Measurements from ENCODE around the gene C6orf52.

The C6orf52 gene

DNA sequence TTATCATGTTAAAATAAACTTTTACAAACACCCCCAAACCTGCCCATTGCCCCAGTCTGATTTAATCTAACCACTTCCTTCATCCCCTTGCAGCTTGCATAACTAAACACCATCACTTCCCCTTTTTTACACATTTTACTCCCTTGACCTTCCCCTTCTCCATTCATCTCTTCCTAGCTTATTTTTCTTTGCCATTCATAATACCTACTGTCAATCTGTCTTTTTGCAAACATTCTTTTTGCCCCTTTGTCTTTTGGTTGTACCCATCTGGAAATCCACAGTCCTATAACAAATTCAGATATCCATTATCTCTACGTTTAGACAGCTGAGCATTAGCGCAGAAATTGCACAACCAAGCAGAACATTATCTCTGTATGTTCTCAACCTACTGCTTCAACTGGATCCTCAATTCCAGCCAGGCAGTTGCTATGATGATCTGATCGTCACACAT is 51.2 kb downstream of the C6orf52 start:
- DNase-seq, result no peak

DNA sequence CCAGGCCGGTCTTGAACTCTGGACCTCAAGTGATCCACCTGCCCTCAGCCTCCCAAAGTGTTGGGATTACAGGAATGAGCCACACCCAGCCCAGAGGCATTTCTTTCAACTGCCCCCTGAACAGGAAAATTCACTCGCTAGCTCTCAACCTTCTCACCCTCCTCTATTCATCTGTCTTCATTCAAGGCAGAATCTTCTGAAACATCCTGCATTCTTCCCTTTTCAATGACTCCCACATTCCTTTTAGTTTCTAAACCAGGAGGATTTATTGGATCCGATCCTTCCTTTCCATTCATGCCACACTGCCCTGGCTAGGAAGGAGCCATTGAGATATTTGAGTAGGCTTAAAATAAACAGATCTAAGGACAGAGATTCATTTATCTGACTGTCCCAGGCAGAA is 52.9 kb downstream of the C6orf52 start:
- no peak for DNase-seq

DNA sequence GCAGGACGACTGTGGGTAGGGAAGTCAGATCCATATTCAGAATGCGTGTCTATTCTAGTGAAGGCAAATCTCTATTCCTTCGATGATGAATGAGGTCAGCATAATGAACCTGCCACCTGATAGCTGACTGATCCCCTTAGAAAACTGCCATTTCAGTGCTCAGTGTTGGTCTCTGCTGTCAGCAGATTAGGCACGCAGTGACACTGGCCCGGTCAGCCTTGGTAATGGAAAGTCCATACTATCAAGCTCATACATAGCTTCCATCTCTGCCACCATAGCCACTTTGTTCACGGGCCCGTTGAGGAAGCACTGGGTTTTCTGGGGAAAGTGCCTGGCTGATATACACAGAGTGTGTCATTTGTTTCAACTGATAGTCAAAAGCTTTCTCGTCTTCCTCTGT is 54.0 kb downstream of the C6orf52 start:
- no peak for DNase-seq

DNA sequence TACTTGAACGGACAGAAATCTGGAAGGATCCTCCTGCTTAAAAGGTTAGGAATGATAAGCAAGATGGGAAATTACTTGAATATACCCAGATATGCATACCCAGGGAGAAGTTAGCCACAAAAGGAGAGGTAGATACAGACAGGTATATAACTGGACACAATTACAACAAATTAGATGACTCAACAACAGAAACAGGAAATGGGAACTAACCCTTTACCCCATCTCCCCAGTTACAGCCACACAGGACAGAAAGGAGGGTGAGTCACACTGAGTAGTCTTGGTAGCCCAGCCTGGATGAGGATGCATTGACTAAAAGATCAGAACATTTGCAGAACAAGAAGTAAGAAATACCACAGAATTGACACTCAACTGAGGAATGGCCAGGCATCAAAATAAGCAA is 61.2 kb downstream of the C6orf52 start:
- peak; percentile 89 for DNase-seq

DNA sequence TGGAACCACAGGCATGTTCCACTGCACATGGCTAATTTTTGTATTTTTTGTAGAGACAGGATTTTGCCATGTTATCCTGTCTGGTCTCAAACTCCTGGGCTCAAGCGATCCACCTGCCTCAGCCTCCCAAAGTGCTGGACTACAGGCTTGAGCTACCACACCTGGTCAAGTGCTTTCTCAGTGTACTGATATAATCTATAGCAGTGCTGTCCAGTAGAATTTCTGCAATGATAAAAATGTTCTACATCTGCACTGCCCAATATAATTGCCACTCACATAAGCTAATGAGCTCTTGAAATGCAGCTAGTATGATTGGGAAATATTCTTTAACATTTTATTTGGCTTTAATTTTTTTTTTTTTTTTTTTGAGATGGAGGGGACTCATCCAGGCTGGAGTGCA is 64.2 kb downstream of the C6orf52 start:
- no peak for DNase-seq

DNA sequence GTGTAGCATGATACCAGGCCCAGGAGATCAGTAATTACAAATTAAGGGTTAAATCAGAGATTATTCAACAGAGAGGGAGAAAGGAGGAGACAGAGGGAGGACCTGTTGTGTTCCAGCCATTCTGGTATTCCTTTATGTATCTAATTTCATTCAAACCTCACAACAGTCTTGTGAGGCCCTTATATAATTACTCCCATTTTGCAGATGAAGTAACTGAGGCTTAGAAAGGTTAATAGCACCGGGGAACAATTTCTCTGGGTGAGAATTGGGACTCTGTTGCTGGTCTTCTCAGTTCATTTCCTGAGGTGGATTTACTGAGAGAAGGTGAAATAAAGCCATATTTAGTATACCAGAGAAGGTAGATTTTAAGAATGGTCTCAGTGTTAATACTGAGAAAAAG is 66.6 kb downstream of the C6orf52 start:
- no peak for DNase-seq

DNA sequence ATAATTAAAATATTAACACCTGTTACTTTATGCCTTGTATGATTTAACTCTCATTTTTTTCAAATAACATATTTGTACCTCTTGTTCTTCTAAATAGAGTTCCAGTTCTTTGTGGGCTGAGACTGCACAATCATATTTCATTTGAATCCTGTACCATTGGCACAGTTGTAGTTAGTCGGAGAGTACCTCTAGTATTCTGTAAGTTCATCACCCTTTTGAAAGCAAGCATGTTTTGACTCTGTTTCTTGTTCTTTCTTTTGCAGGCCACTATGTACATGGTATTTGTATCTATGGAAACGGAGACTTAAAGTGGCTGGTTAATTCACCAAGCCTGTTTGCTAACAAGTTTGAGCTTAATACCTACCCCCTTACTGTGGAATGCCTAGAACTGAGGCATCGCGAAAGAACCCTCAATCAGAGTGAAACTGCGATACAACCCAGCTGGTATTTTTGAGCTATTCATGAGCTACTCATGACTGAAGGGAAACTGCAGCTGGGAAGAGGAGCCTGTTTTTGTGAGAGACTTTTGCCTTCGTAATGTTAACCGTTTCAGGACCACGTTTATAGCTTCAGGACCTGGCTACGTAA is 68.2 kb downstream of the C6orf52 start:
- no peak for DNase-seq

DNA sequence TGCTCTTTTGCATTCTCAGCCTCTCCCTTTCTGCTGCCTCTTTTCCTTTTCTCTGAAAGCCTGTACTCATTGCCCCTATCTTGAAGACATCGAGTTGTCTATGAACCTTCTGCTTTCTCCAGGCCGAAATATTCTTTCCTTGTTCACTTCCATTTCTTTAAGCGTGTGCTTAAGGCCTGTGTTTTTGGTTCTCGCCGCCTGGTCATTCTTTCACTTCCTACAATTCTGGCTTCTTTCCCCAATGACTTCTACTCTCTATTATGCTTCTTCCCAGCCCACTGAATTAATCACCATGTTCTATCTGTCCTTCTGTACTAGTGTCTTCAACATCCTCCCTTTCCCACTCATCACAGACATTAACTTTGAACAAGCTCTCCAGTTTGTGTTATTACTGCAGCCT is 69.6 kb downstream of the C6orf52 start:
- DNase-seq, result no peak

DNA sequence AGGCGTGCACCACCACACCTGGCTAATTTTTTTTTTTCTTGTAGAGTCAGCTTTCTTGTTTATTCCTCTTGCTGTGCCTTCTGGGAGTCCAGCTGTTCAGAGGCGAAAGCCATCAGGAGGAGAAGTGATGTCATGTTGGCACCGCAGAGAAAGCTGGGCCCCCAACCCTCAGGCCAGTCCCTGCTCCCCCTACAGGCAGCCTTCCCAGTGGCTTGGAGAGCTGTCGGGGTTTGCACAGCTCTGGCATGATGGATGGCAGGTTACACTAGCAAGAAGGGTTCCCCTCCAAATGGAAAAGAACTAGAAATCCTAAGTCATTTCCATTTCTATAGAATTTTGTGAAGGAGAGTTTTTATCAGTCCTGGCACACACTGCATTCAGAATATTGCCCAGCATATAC is 72.6 kb downstream of the C6orf52 start:
- DNase-seq, result no peak

All from kidney glomerular epithelial cell (primary cell).